ENCODE data around the gene EMD.

The EMD gene

DNA sequence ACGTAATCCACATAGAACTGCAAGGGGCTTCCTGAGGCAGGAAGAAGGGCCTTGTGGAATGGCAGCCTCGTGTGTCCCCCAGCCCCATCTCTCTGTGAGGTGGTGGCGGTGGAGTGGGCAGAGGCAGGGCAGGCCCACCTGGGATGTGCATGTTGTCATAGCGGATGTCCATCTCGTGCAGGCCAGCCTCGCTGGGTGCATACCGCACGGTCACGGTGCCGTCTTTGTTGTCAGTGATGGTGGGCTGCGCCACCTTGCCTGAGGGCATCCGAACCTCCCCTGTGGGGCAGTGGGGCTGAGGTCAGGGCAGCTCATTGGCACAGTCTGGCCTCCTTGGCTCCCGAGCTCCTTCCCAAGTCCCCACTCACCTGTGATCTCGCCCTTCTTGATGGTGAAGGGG, 25.1 kb upstream of the EMD start:
- no peak for TF ChIP-seq EZH2phosphoT487 (conservative IDR thresholded peaks at IDR 0.05; ENCODE audit: low read length)
- no peak for TF ChIP-seq CTCF (IDR thresholded peaks at IDR 0.05; ENCODE audit: insufficient read depth, low read length, poor library complexity, severe bottlenecking)
- Histone ChIP-seq H3K9me2 (replicated peaks; ENCODE audit: insufficient read depth, low read length) (no peaks in the 10 kb centered on the region), H3K27ac (ENCODE audit: low read depth, low read length) (no peak overlapping the region), H3K27me3 (ENCODE audit: low read length) (no peaks in the 10 kb centered on the region), H3K9ac (ENCODE audit: low read length) (no peak overlapping the region), H3K9me3 (ENCODE audit: insufficient read depth, low read length) (no peaks in the 10 kb centered on the region), H2AFZ (ENCODE audit: low read depth, low read length, severe bottlenecking) (no peak overlapping the region), H3K36me3 (ENCODE audit: low read length) (no peaks in the 10 kb centered on the region), H3F3A (ENCODE audit: insufficient read depth) (no peaks in the 10 kb centered on the region), H3K4me3 (ENCODE audit: insufficient read depth, low read length, poor library complexity, severe bottlenecking) (no peak overlapping the region), H4K20me1 (ENCODE audit: low read depth, low read length) (no peaks in the 10 kb centered on the region), H3K4me2 (ENCODE audit: low read depth, low read length, poor library complexity, severe bottlenecking) (no peak overlapping the region), H3K79me2 (ENCODE audit: insufficient read depth, low read length) (no peaks in the 10 kb centered on the region)

DNA sequence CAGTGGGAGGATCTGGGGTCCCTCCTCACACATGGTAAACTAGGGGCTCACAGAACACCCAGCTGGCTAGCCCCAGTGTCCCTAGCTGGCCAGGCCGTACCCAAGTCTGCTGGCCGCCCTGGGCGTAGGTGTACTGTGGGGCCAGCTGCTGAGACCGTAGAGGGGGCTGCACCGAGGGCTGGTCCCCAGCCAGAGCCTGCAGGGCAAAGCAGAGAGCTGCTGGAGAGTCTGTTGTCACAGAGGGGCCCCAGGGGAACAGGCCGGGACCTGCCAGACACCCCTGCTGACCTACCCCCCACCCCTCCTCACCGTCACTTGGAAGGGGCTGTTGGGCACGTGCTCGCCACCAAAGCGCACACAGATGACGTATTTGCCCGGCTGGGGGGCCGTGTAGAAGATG, 24.6 kb upstream of the EMD start:
- Histone ChIP-seq H3K4me2 (ENCODE audit: low read depth, low read length, poor library complexity, severe bottlenecking) (no peak overlapping the region), H3K9me3 (ENCODE audit: insufficient read depth, low read length) (no peaks in the 10 kb centered on the region), H3K4me3 (ENCODE audit: insufficient read depth, low read length, poor library complexity, severe bottlenecking) (no peak overlapping the region), H4K20me1 (ENCODE audit: low read depth, low read length) (no peaks in the 10 kb centered on the region), H3K27ac (ENCODE audit: low read depth, low read length) (no peak overlapping the region), H2AFZ (ENCODE audit: low read depth, low read length, severe bottlenecking) (no peak overlapping the region), H3F3A (ENCODE audit: insufficient read depth) (no peaks in the 10 kb centered on the region), H3K27me3 (ENCODE audit: low read length) (no peaks in the 10 kb centered on the region), H3K36me3 (ENCODE audit: low read length) (no peaks in the 10 kb centered on the region), H3K9me2 (replicated peaks; ENCODE audit: insufficient read depth, low read length) (no peaks in the 10 kb centered on the region), H3K79me2 (ENCODE audit: insufficient read depth, low read length) (no peaks in the 10 kb centered on the region), H3K9ac (ENCODE audit: low read length) (no peak overlapping the region)
- TF ChIP-seq EZH2phosphoT487 (conservative IDR thresholded peaks at IDR 0.05; ENCODE audit: low read length): no peak
- no peak for TF ChIP-seq CTCF (IDR thresholded peaks at IDR 0.05; ENCODE audit: insufficient read depth, low read length, poor library complexity, severe bottlenecking)

- no peaks in the 10 kb centered on the region for H3K9me3 ChIP-seq (ENCODE audit: insufficient read depth, low read length)
- no peak overlapping the region for H2AFZ ChIP-seq (ENCODE audit: low read depth, low read length, severe bottlenecking)
- H3K4me2 ChIP-seq (ENCODE audit: low read depth, low read length, poor library complexity, severe bottlenecking): no peak overlapping the region
- H3K27me3 ChIP-seq (ENCODE audit: low read length): no peaks in the 10 kb centered on the region
- H3K79me2 ChIP-seq (ENCODE audit: insufficient read depth, low read length): no peaks in the 10 kb centered on the region
- no peak for TF ChIP-seq EZH2phosphoT487 (conservative IDR thresholded peaks at IDR 0.05; ENCODE audit: low read length)
- TF ChIP-seq CTCF (IDR thresholded peaks at IDR 0.05; ENCODE audit: insufficient read depth, low read length, poor library complexity, severe bottlenecking): no peak
- no peaks in the 10 kb centered on the region for H3F3A ChIP-seq (ENCODE audit: insufficient read depth)
- H3K4me3 ChIP-seq (ENCODE audit: insufficient read depth, low read length, poor library complexity, severe bottlenecking): no peak overlapping the region
- H3K9me2 ChIP-seq (replicated peaks; ENCODE audit: insufficient read depth, low read length): no peaks in the 10 kb centered on the region
- H3K36me3 ChIP-seq (ENCODE audit: low read length): no peaks in the 10 kb centered on the region
- H3K9ac ChIP-seq (ENCODE audit: low read length): no peak overlapping the region
- H3K27ac ChIP-seq (ENCODE audit: low read depth, low read length): no peak overlapping the region
- H4K20me1 ChIP-seq (ENCODE audit: low read depth, low read length): no peaks in the 10 kb centered on the region
Measured at GRCh38 chrX:154355094-154355775, 23.9 kb upstream of the EMD start.

Data from SU-DHL-6 (cell line).